ENCODE data around the gene SLC51B. TPM values are rescaled to one million over a fixed set of nuclear protein-coding genes. Genes with fewer than 3 reads are reported as not detected.

SLC51B gene
- polyA plus RNA-seq, 2 of the 4 experiments (the other 2 are of a cell fraction) = 12.2 to 16.1 TPM

- ATAC-seq (peak in 1 of 2 experiments; percentile 30; a peak in 3 of 6 replicates), FAIRE-seq (no peak), DNase-seq (ENCODE audit: low read depth in 1 of 2, low spot score in 1 of 2) (no peak)
- Histone ChIP-seq H3K27ac (peak overlapping the region; percentile 43 to 75), H3K4me1 (peaks cover 43% of the 10 kb centered on the region), H3K4me3 (no peak overlapping the region), H3K4me2 (peak overlapping the region; percentile 19; the same call in 2 of the 3 replicates), H3K9me3 (no peaks in the 10 kb centered on the region)
- CTCF ChIA-PET = interaction anchor here (0.7 to 33.7 kb wide), 17 partner anchors 14 to 332 kb away, joined by 3 to 1280 read pairs (median 6); partner anchors contain the start of genes KBTBD13, PDCD7, RASL12 and SLC51B
- WGBS (ENCODE audit: missing lambda C conversion rate) = 54% methylated on average over 6 of the region's 6 CpGs
- TF ChIP-seq ZFP36 (IDR thresholded peaks at IDR 0.05; ENCODE audit: borderline replicate concordance, partially characterized antibody) = no peak
- POLR2A ChIA-PET = no interaction called here
These were observed 10.1 kb downstream of the SLC51B start for GRCh38 chr15:65055201-65055870.

- Histone ChIP-seq H3K4me2 (no peak overlapping the region), H3K27ac (peak overlapping the region in 1 of 2 experiments; percentile 75; a peak in 3 of 6 replicates), H3K4me1 (peaks cover 40% of the 10 kb centered on the region), H3K9me3 (no peaks in the 10 kb centered on the region), H3K4me3 (no peak overlapping the region)
- 84% methylated on average over 9 of the region's 9 CpGs for WGBS (ENCODE audit: missing lambda C conversion rate)
- TF ChIP-seq HOXB13 (CRISPR knock-in tag; IDR thresholded peaks at IDR 0.05; ENCODE audit: low read depth) (no peak), MAFK (IDR thresholded peaks at IDR 0.05; ENCODE audit: partially characterized antibody) (no peak), MAZ (IDR thresholded peaks at IDR 0.05; ENCODE audit: borderline replicate concordance, low read depth, low read length) (no peak), HOXB5 (CRISPR knock-in tag; IDR thresholded peaks at IDR 0.05) (no peak), FOSB (CRISPR knock-in tag; IDR thresholded peaks at IDR 0.05) (no peak), BHLHE40 (IDR thresholded peaks at IDR 0.05; ENCODE audit: low read depth, low read length) (no peak)
- ATAC-seq (no peak), DNase-seq (ENCODE audit: low read depth in 1 of 2, low spot score in 1 of 2) (no peak), FAIRE-seq (no peak)
- CTCF ChIA-PET = interaction anchor here (0.6 to 33.7 kb wide), 12 partner anchors 14 to 328 kb away, joined by 3 to 1280 read pairs (median 17); partner anchors contain the start of genes KBTBD13, PDCD7, RASL12 and SLC51B
- POLR2A ChIA-PET = no interaction called here
These were observed 10.9 kb downstream of the SLC51B start for GRCh38 chr15:65056106-65056505.

- CTCF ChIA-PET = interaction anchor here (1.2 to 33.7 kb wide), 8 partner anchors 15 to 329 kb away, joined by 4 to 1280 read pairs (median 40); partner anchors contain the start of genes KBTBD13, RASL12 and SLC51B
- no peak overlapping the region for H3K4me3 ChIP-seq
These were observed 11.8 kb downstream of the SLC51B start for GRCh38 chr15:65056868-65057548.

More at GRCh38 chr15:65056868-65057548, 11.8 kb downstream of the SLC51B start:
- peak overlapping the region; percentile 56 to 75 for H3K27ac ChIP-seq
- H3K4me2 ChIP-seq = peak overlapping the region; percentile 48
- no peaks in the 10 kb centered on the region for H3K9me3 ChIP-seq
- ATAC-seq (peak; percentile 47 to 57; a peak in 4 of 6 replicates), FAIRE-seq (no peak), DNase-seq (ENCODE audit: low read depth in 1 of 2, low spot score in 1 of 2) (peak; percentile 76)
- 32% methylated on average over 8 of the region's 8 CpGs for WGBS (ENCODE audit: missing lambda C conversion rate)
- no peak for TF ChIP-seq PHF8 (IDR thresholded peaks at IDR 0.05; ENCODE audit: borderline replicate concordance, low read depth)
- no peak for TF ChIP-seq POLR2A (IDR thresholded peaks at IDR 0.05; ENCODE audit: low read length)
- TF ChIP-seq HOXB5 (CRISPR knock-in tag; IDR thresholded peaks at IDR 0.05) = no peak
- TF ChIP-seq MAX (IDR thresholded peaks at IDR 0.05) = peak; percentile 53
- TF ChIP-seq ATOH8 (CRISPR knock-in tag; IDR thresholded peaks at IDR 0.05; ENCODE audit: low read depth) = no peak
- TF ChIP-seq ESRRA (IDR thresholded peaks at IDR 0.05; ENCODE audit: borderline replicate concordance, low read length) = peak; percentile 56; the same call in 1 of the 2 replicates
- no peak; a peak in 1 of 5 replicates for TF ChIP-seq JUN (IDR thresholded peaks at IDR 0.05)
- no peak for TF ChIP-seq FOSL2 (IDR thresholded peaks at IDR 0.05)
- peak; percentile 57 for TF ChIP-seq FOSL2 (CRISPR knock-in tag; IDR thresholded peaks at IDR 0.05)
- TF ChIP-seq TP53 (CRISPR knock-in tag; IDR thresholded peaks at IDR 0.05) = no peak
- no peak for TF ChIP-seq KDM5A (IDR thresholded peaks at IDR 0.05)
- no peak for TF ChIP-seq EHMT2 (IDR thresholded peaks at IDR 0.05; ENCODE audit: low read depth)
- TF ChIP-seq GATA3 (IDR thresholded peaks at IDR 0.05; ENCODE audit: borderline replicate concordance) = no peak
- TF ChIP-seq EP300 (IDR thresholded peaks at IDR 0.05) = no peak
- no peak for TF ChIP-seq KDM1A (IDR thresholded peaks at IDR 0.05; ENCODE audit: low read depth)
- no peak for TF ChIP-seq CHD2 (IDR thresholded peaks at IDR 0.05; ENCODE audit: low read length, partially characterized antibody)
- TF ChIP-seq EHF (CRISPR knock-in tag; IDR thresholded peaks at IDR 0.05) = no peak
- TF ChIP-seq HOXA7 (CRISPR knock-in tag; IDR thresholded peaks at IDR 0.05) = no peak
- no peak for TF ChIP-seq USF2 (IDR thresholded peaks at IDR 0.05)
- H3K4me1 ChIP-seq = peaks cover 40% of the 10 kb centered on the region
- POLR2A ChIA-PET = no interaction called here
